HG03045 (cell line): Measurements from ENCODE around the gene SPART.

Source experiments
- ATAC-seq: cut with Tn5 transposase; IDR thresholded peaks from one replicate; pipeline ENCODE4 v1.9.1; 2021; ENCODE audit warnings: mild to moderate bottlenecking, moderate library complexity; ENCODE audit not compliant: unreplicated experiment

Gene SPART

DNA sequence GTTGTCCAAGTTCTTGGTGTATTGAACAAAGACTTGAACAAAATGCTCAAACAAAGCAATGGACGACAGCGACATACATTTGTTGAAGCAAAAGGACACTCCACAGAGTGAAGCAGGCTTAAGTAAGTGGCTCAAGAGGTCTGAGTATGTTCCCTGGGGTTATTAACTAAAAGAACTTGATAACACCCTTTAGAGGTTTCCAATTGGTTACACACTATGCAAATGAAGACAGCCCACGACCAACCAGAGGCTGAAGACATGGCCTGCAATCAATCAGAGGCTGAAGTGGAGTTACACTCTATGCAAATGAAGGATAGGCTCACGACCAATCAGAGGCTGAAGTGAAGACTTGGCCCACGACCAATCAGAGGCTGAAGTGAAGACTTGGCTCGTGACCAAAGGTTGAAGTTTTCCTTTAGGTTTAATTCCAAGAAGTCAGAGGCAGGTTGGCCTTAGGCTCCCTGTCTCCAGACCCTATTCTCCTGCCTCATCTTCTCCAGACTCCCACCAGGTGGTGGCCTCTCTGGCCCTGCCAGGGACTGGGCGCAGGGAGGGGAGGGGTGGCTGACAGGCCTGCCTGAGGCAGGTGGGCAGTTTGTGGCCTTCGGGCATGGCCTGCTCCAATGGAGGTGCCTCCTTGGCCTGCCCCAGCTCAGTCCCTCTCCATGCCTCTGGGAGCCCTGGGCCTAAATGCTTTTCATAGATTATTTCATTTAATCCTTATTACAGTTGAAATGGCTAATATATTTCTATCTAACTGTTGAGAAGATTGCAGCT lies 86.6 kb downstream of the SPART start:
- no peak for ATAC-seq

- no peak for ATAC-seq
Observed at GRCh38 chr13:36258831-36259230, 87.4 kb downstream of the SPART start.
